Measurements from ENCODE around the gene THSD7A. TPM values are rescaled to one million over a fixed set of nuclear protein-coding genes. Genes with fewer than 3 reads are reported as not detected.

Gene THSD7A
- total RNA-seq, 3 donors from 2014 or later = 4.0 to 6.9 (median 4.4) TPM

DNA sequence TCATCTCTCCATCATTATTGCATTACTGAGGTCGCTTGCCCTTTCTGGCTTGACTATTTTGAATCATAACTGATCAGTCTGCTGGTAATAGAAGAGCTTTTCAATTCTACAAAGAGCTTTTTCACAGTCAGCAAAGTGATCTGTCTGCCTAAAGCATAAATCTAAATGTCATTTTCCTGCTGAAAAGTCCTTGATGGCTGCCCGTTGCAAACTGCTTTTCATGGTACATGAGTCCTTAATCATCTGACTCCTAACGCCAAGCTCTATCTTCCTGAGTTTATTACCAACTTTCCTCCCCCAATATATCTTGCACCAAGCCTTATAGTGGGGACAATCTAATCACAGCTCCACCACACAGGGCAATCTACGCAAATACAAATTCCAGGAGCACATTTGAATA, 39.8 kb downstream of the THSD7A start:
- no peak overlapping the region for H3K27ac ChIP-seq
- TF ChIP-seq POLR2AphosphoS5 (IDR thresholded peaks at IDR 0.05) (no peak), POLR2A (IDR thresholded peaks at IDR 0.05) (no peak)
- TF ChIP-seq, protein P1, sequence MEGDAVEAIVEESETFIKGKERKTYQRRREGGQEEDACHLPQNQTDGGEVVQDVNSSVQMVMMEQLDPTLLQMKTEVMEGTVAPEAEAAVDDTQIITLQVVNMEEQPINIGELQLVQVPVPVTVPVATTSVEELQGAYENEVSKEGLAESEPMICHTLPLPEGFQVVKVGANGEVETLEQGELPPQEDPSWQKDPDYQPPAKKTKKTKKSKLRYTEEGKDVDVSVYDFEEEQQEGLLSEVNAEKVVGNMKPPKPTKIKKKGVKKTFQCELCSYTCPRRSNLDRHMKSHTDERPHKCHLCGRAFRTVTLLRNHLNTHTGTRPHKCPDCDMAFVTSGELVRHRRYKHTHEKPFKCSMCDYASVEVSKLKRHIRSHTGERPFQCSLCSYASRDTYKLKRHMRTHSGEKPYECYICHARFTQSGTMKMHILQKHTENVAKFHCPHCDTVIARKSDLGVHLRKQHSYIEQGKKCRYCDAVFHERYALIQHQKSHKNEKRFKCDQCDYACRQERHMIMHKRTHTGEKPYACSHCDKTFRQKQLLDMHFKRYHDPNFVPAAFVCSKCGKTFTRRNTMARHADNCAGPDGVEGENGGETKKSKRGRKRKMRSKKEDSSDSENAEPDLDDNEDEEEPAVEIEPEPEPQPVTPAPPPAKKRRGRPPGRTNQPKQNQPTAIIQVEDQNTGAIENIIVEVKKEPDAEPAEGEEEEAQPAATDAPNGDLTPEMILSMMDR (IDR thresholded peaks at IDR 0.05) = no peak

DNA sequence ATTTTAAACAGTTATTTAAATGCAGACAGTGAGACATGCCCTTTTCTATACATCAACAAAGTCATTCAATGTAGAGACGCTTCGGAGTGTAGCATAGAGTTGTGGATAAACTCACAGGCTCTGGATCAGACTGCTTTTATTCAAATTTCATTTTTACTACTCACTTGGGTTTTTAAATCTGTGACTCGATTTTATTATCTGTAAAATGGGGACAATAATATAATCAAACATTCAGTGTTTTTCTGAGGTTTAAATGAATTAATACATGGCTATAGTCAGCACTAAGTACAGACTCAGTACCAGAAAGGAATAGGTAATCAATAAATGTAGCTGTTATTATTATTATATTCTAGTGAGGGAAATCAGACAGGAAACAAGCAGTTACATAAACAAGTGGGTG, 43.4 kb downstream of the THSD7A start:
- Histone ChIP-seq H3K27me3 (no peaks in the 10 kb centered on the region), H3K9me3 (no peaks in the 10 kb centered on the region), H3K36me3 (no peaks in the 10 kb centered on the region), H3K4me3 (no peak overlapping the region), H3K4me1 (no peaks in the 10 kb centered on the region), H3K27ac (no peak overlapping the region)
- TF ChIP-seq POLR2AphosphoS5 (IDR thresholded peaks at IDR 0.05) (no peak), POLR2A (IDR thresholded peaks at IDR 0.05) (no peak)
- TF ChIP-seq, protein P1 (IDR thresholded peaks at IDR 0.05) = no peak
- intact Hi-C loops (cut with DNase I; ENCODE audit: low total_unique reads) = no loop called here
- no peak for DNase-seq (ENCODE audit: low spot score in 2 of 2)

More for the DNA sequence above, 39.8 kb downstream of the THSD7A start:
- Histone ChIP-seq H3K36me3 (no peaks in the 10 kb centered on the region), H3K4me3 (no peak overlapping the region), H3K27me3 (no peaks in the 10 kb centered on the region), H3K9me3 (no peaks in the 10 kb centered on the region), H3K4me1 (no peaks in the 10 kb centered on the region)
- intact Hi-C loops (cut with DNase I; ENCODE audit: low total_unique reads) = no loop called here
- DNase-seq (ENCODE audit: low spot score in 2 of 2) = no peak

- Histone ChIP-seq H3K27ac (no peak overlapping the region), H3K9me3 (no peaks in the 10 kb centered on the region), H3K4me3 (no peak overlapping the region), H3K36me3 (no peaks in the 10 kb centered on the region), H3K27me3 (no peaks in the 10 kb centered on the region), H3K4me1 (no peaks in the 10 kb centered on the region)
- TF ChIP-seq POLR2A (IDR thresholded peaks at IDR 0.05) (no peak), POLR2AphosphoS5 (IDR thresholded peaks at IDR 0.05) (no peak)
- TF ChIP-seq, protein P1 (IDR thresholded peaks at IDR 0.05) = no peak
- no peak for DNase-seq (ENCODE audit: low spot score in 2 of 2)
- intact Hi-C loops (cut with DNase I; ENCODE audit: low total_unique reads) = no loop called here
Measured at GRCh38 chr7:11787534-11787933, 44.5 kb downstream of the THSD7A start.

DNA sequence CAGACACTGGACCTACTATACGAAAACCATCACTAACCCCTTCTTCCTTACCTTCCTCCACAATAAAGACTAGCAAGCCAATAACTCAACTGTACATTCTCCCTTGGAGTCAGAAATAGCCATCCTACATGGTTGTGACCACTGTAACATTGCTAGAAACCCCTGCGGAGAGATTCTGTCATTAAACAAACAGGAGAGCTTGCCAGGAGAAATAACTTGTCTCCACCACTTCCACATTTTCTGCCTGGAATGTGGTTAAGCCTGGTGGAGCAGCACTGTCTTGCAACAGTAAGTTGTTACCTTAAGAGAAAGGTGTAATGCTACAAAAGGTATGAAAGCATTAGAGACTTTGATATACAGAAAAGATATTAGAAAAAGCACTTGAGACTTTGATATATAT, 45.8 kb downstream of the THSD7A start:
- Histone ChIP-seq H3K36me3 (no peaks in the 10 kb centered on the region), H3K4me1 (no peaks in the 10 kb centered on the region), H3K27me3 (no peaks in the 10 kb centered on the region), H3K27ac (no peak overlapping the region), H3K9me3 (no peaks in the 10 kb centered on the region), H3K4me3 (no peak overlapping the region)
- TF ChIP-seq POLR2AphosphoS5 (IDR thresholded peaks at IDR 0.05) = no peak
- TF ChIP-seq, protein P1 (IDR thresholded peaks at IDR 0.05) = no peak
- TF ChIP-seq POLR2A (IDR thresholded peaks at IDR 0.05) = no peak
- intact Hi-C loops (cut with DNase I; ENCODE audit: low total_unique reads) = no loop called here
- DNase-seq (ENCODE audit: low spot score in 2 of 2) = no peak

- no peaks in the 10 kb centered on the region for H3K9me3 ChIP-seq
- intact Hi-C loops (cut with DNase I; ENCODE audit: low total_unique reads) = no loop called here
- H3K4me1 ChIP-seq = no peaks in the 10 kb centered on the region
- H3K36me3 ChIP-seq = no peaks in the 10 kb centered on the region
- no peak overlapping the region for H3K27ac ChIP-seq
- no peak overlapping the region for H3K4me3 ChIP-seq
- TF ChIP-seq POLR2A (IDR thresholded peaks at IDR 0.05) = no peak
- H3K27me3 ChIP-seq = no peaks in the 10 kb centered on the region
- no peak for DNase-seq (ENCODE audit: low spot score in 2 of 2)
Measured at GRCh38 chr7:11784769-11785536, 47.0 kb downstream of the THSD7A start.

Data from breast epithelium (tissue), 4 donors.